Keratinocyte (primary cell): ENCODE data around the gene STARD5. TPM values are rescaled to one million over a fixed set of nuclear protein-coding genes. Genes with fewer than 3 reads are reported as not detected.
A peak's percentile ranks its signal among the peaks of the same experiment; 100 is the strongest.

Experiments
- DNase-seq: peaks from one replicate; pipeline ENCODE4 v3.0.0-alpha.2; 2011; ENCODE audit warnings: low read depth, missing footprints, low spot score
- FAIRE-seq: peaks from 2 replicates; lab custom pipeline; 2011; peaks lifted over from hg19 to GRCh38; lab: Jason Lieb, UNC
- H2AFZ ChIP-seq: 2 replicates; pipeline ENCODE4 v1.6.0; 2012; ENCODE audit warnings: low read length, control low read depth, inconsistent platforms; ENCODE audit not compliant: control insufficient read depth
- H3K27ac ChIP-seq: 2 replicates; pipeline ENCODE4 v1.5.1; 2011; ENCODE audit warnings: low read length; ENCODE audit not compliant: control insufficient read depth, insufficient read depth
- H3K27me3 ChIP-seq: 3 replicates; pipeline ENCODE4 v1.6.0; 2011; ENCODE audit warnings: low read length; ENCODE audit not compliant: control insufficient read depth, insufficient read depth; ENCODE audit errors: extremely low read depth
- H3K36me3 ChIP-seq, 2 experiments: 2 replicates in 1 of 2; 3 replicates in 1 of 2; pipeline ENCODE4 v1.5.1; 2011; ENCODE audit warnings: low read length in 2 of 2, mild to moderate bottlenecking in 1 of 2; ENCODE audit not compliant: control insufficient read depth in 2 of 2, insufficient read depth in 2 of 2; ENCODE audit errors: extremely low read depth in 1 of 2
- H3K4me1 ChIP-seq: 3 replicates; pipeline ENCODE4 v1.5.1; 2011; ENCODE audit warnings: low read length; ENCODE audit not compliant: control insufficient read depth, insufficient read depth; ENCODE audit errors: extremely low read depth
- H3K4me2 ChIP-seq: 3 replicates; pipeline ENCODE4 v1.6.0; 2011; ENCODE audit warnings: low read depth, low read length; ENCODE audit not compliant: control insufficient read depth, insufficient read depth; ENCODE audit errors: extremely low read depth
- H3K4me3 ChIP-seq, 3 experiments: fragments of 200-600 bp in 1 of 3; sonication (generic) in 1 of 3; 2 replicates in 2 of 3; 3 replicates in 1 of 3; pipeline ENCODE4 v1.5.1; 2011 to 2016; ENCODE audit warnings: low read length in 3 of 3, mild to moderate bottlenecking in 3 of 3, control low read depth in 2 of 3, inconsistent platforms in 1 of 3, low read depth in 1 of 3, mixed read lengths in 1 of 3, mixed run types in 1 of 3, moderate library complexity in 1 of 3; ENCODE audit not compliant: control insufficient read depth in 2 of 3, insufficient read depth in 2 of 3; ENCODE audit errors: extremely low read depth in 1 of 3
- H3K79me2 ChIP-seq: 2 replicates; pipeline ENCODE4 v1.6.0; 2012; ENCODE audit warnings: low read length; ENCODE audit not compliant: control insufficient read depth, insufficient read depth
- H3K9ac ChIP-seq: 3 replicates; pipeline ENCODE4 v1.6.0; 2011; ENCODE audit warnings: low read length; ENCODE audit not compliant: control insufficient read depth, insufficient read depth; ENCODE audit errors: extremely low read depth
- H3K9me1 ChIP-seq: 3 replicates; pipeline ENCODE4 v1.6.0; 2011; ENCODE audit warnings: low read length; ENCODE audit not compliant: control insufficient read depth, insufficient read depth; ENCODE audit errors: extremely low read depth
- H3K9me3 ChIP-seq: 2 replicates; pipeline ENCODE4 v1.5.1; 2012; ENCODE audit warnings: low read depth, low read length; ENCODE audit not compliant: control insufficient read depth
- H4K20me1 ChIP-seq: 3 replicates; pipeline ENCODE4 v1.6.0; 2011; ENCODE audit warnings: low read length; ENCODE audit not compliant: control insufficient read depth, insufficient read depth; ENCODE audit errors: extremely low read depth
- CTCF ChIP-seq, 3 experiments: IDR thresholded peaks in 1 of 3; conservative IDR thresholded peaks in 1 of 3; optimal IDR thresholded peaks in 1 of 3; 2 replicates in 2 of 3; 3 replicates in 1 of 3; pipeline versions ENCODE3 to v1.5.1; 2011; ENCODE audit warnings: low read length in 3 of 3, mild to moderate bottlenecking in 3 of 3, moderate library complexity in 2 of 3, control low read depth in 1 of 3, inconsistent platforms in 1 of 3; ENCODE audit not compliant: insufficient read depth in 2 of 3; ENCODE audit errors: extremely low read depth in 1 of 3
- EZH2 ChIP-seq: IDR thresholded peaks from one replicate; pipeline ENCODE4 v1.6.1; 2012; ENCODE audit warnings: inconsistent platforms, mild to moderate bottlenecking, low read length, moderate library complexity
- dilution Hi-C: fragments of 300-500 bp; cut with MboI; formaldehyde crosslinking; loops from one replicate; pipeline ENCODE4 v1.7.0; 2020; ENCODE audit warnings: low sequenced_read_pairs; ENCODE audit not compliant: extremely low pct_ligation_motif_present
- polyA plus RNA-seq, 5 experiments: library from polyadenylated mRNA; depleted of rRNA in 3 of 5; stranded (reverse) in 3 of 5; stranded (forward) in 1 of 5; unstranded in 1 of 5; fragments of >200 nt; gene quantifications; 1 replicate in 1 of 5; 2 replicates in 3 of 5; 3 replicates in 1 of 5; pipeline versions ENCODE4 v1.2.1 to v1.2.3, GENCODE V29; 2011 to 2012; ENCODE audit warnings: missing spikeins in 2 of 5, low read depth in 1 of 5, low replicate concordance in 1 of 5

Gene STARD5
- polyA plus RNA-seq, 1 donor (not counting 4 experiments of a cell fraction or from before 2014, with no cell fraction given), result 38.8 TPM

DNA sequence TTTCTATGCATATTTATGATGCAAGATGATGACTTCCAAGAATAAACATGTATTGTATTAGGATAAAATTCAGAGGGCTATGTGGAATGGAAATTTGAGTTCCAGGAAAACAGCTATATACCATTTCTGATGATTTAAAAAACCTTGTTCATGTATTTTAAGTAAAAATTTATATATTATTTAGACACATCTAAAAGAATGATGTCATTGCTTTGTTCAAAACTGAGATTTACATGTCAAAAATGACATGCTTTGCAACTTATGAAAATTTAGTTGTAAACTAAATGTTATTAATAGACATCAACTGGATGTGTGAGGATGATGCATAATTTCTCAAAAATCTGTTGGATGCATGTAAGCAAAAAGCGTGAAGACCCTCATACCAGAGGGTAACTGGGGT, 2.3 kb downstream of the STARD5 start:
- H3K27ac ChIP-seq, result peak overlapping the region; percentile 83

GRCh38 chr15:81317642-81318017, 6.3 kb downstream of the STARD5 start:
- TF ChIP-seq CTCF (optimal IDR thresholded peaks at IDR 0.05 in 1 of 3, IDR thresholded peaks at IDR 0.05 in 1 of 3, conservative IDR thresholded peaks at IDR 0.05 in 1 of 3; ENCODE audit: extremely low read depth in 1 of 3, insufficient read depth in 2 of 3, low read length in 3 of 3), result no peak
- TF ChIP-seq EZH2, result no peak
- H4K20me1 ChIP-seq, result no peaks in the 10 kb centered on the region
- no peak for DNase-seq
- H3K9me1 ChIP-seq, result no peaks in the 10 kb centered on the region
- H3K36me3 ChIP-seq, result peaks cover 49 to 51% of the 10 kb centered on the region in 2 experiments
- no peaks in the 10 kb centered on the region for H3K9me3 ChIP-seq
- FAIRE-seq, result no peak
- no peak overlapping the region for H3K9ac ChIP-seq
- H3K4me3 ChIP-seq, result no peak overlapping the region
- H3K27ac ChIP-seq, result no peak overlapping the region
- dilution Hi-C loops, result no loop called here
- peaks cover 25% of the 10 kb centered on the region for H3K4me1 ChIP-seq
- peaks cover 6% of the 10 kb centered on the region for H3K79me2 ChIP-seq
- no peak overlapping the region for H2AFZ ChIP-seq
- H3K27me3 ChIP-seq, result no peaks in the 10 kb centered on the region
- H3K4me2 ChIP-seq, result no peak overlapping the region

More for the DNA sequence above, 2.3 kb downstream of the STARD5 start:
- DNase-seq (no peak), FAIRE-seq (no peak)
- Histone ChIP-seq H3K9me1 (no peaks in the 10 kb centered on the region), H3K36me3 (peaks cover 37 to 39% of the 10 kb centered on the region in 2 experiments), H2AFZ (no peak overlapping the region), H3K4me2 (peak overlapping the region; percentile 90), H3K79me2 (peaks cover 11% of the 10 kb centered on the region), H3K9me3 (no peaks in the 10 kb centered on the region), H3K4me3 (peak overlapping the region in 1 of 3 experiments; percentile 89), H3K9ac (no peak overlapping the region), H4K20me1 (no peaks in the 10 kb centered on the region), H3K4me1 (peaks cover 13% of the 10 kb centered on the region), H3K27me3 (no peaks in the 10 kb centered on the region)
- dilution Hi-C loops, result no loop called here
- TF ChIP-seq CTCF (optimal IDR thresholded peaks at IDR 0.05 in 1 of 3, IDR thresholded peaks at IDR 0.05 in 1 of 3, conservative IDR thresholded peaks at IDR 0.05 in 1 of 3; ENCODE audit: extremely low read depth in 1 of 3, insufficient read depth in 2 of 3, low read length in 3 of 3), result no peak
- no peak for TF ChIP-seq EZH2
